HG02885 (cell line): ENCODE data around the gene NFIA.

Experiments
- ATAC-seq: cut with Tn5 transposase; IDR thresholded peaks from one replicate; pipeline ENCODE4 v1.9.1; 2021; ENCODE audit warnings: mild to moderate bottlenecking; ENCODE audit not compliant: unreplicated experiment, poor library complexity

NFIA gene

DNA sequence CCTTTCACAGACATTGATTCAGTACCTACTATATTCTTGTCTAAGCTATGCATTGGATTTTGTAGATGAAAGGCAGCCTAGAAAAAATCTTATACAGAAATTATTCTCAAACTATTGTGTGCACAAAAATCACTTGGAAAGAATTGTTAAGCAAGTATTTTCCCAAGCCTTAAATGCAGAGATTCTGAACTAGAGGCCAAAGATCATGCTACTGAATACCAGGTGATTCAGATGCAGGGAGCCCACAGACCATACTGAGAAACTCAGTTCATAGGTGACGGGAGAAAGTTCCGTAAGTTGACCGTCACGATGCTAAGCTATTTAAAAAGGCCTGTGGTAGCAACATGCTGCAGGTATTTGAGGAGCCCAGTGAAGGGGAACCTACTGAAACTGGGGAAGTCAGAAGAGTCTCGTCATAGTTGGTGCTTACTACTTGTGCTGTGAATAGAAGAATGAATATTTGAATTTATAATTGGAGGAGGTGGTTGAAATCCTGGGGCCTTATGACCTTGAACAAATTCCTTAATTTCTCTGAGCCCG, 150.8 kb downstream of the NFIA start:
- ATAC-seq: no peak

DNA sequence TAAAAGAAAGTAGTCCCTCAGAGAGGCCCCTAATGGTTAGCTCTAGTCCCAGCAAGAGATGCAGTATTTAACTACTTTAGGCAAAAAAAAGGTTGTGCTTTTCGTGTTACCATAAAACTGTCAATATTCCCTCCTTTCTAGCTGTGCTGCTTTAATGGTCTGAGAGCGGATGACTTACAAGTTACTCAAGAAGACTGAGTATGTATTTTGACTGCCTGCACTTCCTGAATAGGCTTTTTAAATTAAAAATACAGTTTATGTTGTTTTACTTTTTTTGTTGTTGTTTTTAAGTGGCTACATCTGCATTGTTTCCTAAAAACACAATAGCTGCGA, 152.2 kb downstream of the NFIA start:
- ATAC-seq: no peak

DNA sequence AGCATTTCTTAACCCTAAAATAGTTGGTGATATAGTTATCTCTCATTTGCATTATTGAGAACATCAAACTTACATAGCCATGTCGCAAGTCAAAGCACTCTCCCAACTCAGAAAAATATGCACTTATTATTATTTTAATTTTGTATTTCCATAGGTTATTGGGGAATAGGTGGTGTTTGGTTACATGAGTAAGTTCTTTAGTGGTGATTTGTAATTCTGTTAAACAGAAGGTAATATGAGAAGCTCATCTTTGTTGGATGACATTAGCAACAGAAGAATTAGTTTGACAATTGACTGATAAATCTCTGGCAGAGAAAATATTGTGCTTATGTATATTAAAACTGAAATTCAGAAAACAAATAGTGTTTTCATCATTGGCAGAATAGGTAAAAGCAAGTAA, 154.8 kb downstream of the NFIA start:
- ATAC-seq: no peak

DNA sequence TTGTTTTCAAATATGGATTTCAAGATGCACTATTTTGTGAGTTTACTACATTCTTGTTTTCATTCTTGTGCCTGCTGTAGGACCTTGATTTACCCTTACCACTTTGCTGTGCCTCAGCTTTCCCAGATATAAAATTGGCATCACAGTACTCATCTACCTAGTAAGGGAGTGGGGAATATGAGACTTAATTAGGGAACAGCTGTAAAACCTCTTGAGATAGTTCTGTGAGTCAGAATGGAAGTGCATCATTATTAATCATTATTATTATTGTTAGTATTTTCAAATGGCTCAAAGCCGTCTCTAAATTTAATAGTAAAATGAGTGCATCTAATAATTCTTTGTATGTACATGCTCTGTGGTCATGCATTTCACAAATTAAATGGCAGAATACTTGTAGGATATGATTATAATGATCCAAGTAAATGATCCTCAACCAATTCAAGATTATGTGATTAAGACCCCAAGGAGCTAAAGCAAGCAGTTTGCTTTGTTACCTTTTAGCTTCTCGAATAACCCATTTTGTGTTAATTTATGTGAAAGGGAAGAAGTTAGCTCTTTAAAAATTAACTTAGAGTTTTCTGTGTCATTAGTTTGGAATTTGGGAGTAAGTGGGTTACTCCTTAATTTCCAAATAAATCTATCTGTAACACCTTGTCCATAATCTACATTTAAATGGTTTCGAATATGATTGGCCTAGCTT, 155.4 kb downstream of the NFIA start:
- ATAC-seq: no peak

DNA sequence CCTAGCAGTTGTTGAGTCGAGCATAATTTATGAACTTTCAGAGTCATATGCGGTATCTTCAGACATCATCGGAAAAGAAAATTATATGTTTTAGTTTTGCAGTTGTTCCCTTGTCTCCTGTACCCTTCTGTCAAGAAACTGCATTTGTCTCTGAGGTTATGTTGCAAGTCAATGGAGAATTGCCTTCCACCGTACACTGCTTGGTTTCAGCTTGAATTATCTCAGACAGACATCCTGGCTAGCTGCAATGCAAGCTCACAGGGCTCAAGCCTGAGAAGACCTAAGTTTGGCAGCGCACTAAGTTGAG, 156.0 kb downstream of the NFIA start:
- ATAC-seq: no peak

DNA sequence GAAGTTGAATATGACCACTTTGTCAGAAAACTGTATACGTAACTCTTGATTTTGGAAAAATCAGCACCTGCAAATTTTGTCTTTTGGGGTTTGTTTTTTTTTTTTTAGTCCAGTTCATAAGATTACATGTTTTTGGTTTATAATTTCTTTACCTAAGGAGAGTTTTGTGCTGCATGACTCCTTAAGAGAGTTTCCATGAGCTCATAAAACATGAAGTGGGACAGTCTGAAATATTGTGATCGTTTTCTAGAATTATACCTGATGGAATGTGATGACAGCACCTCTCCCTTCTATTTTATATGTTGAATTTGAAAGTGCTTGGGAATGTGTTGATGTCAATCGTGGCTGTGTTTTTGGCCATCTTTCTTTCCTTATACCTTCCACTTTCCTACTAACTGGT, 158.5 kb downstream of the NFIA start:
- no peak for ATAC-seq

DNA sequence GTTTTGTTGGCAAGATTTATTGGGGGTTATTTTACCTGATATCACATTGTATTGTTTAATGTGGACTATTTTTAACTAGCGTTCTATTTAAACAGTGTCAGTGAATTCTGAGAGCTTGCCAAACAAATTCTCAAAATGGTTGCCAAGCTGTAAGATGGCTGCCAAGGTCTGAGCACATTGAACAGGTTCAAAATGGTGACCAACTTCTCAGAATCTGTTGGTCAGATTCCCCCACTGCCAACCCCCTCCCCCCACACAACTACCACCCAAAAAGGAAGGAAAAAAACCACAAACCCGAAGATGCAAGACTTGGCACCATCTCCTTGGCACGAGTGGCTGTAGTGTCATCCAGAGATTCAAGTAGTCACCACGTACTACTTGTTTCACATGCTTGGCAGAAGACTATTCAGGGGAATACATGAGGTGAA, 159.1 kb downstream of the NFIA start:
- no peak for ATAC-seq

DNA sequence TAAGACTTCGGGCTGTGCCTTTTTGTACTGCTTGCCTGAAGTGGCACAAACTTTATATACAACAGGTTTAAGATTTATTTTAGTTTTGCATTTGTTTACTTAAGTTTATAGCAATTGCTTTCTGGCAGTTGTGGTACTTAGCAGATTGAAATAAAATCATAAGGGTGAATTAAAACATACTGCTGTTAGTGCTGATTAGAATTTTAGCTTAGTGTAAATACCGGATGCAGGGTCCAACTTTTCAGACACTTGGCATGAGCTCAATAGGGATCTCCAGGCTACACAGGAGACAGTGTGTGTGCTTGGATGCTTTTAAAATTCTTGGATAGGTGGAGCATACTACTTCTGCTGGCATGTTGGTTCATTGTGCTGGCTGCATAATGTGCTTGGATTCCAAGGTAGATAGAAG, 159.6 kb downstream of the NFIA start:
- no peak for ATAC-seq

DNA sequence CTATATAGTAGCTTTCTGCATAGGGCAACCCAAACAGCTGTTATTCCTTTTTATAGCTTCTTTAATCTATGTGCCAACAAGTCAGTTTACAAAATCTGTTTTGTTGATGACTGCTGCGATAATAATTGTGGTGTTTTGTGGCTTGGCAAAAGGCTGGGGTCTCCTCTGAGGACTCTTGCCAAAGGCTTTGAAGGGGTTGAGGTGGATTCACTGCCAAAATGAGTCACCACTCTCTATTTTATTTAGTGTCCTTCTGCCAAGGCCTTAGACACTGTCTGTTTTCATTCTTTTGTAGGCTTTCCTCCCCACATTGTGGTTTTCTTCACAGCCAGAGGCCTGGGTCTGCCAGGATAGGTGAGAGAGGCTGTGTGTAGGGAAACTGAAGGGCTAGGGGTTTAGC, 161.8 kb downstream of the NFIA start:
- no peak for ATAC-seq

DNA sequence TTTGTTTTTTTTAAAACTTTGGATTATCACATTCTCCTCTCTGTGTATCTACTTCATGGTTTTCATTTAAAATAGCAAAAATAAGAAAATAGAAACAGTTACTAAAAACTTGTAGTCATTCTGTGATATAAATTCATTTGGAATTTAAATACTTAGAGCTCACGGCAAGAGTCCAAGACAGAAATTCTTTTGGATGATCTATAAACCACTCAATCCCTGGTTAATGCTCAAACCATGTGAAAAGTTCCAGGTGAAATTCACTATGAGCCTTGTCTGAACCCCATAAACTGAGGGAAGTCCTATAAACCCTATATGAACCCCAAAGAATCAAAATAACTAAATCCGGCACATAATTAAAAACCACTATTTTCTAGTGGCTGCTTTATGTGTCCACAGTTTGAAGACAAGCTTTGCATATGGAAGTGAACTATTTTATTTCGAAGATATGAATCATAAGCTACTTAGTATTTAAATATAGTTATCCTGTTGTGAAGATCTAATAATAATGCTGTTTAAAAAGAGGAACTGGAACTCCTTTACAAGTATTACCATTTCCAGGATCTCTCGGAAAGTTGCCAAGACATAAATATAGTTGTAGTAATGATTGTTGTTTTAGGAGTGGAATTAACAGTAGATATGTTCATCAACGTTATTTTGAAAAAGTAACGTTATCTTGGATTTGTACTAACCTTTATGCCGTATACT, 163.5 kb downstream of the NFIA start:
- ATAC-seq: no peak

DNA sequence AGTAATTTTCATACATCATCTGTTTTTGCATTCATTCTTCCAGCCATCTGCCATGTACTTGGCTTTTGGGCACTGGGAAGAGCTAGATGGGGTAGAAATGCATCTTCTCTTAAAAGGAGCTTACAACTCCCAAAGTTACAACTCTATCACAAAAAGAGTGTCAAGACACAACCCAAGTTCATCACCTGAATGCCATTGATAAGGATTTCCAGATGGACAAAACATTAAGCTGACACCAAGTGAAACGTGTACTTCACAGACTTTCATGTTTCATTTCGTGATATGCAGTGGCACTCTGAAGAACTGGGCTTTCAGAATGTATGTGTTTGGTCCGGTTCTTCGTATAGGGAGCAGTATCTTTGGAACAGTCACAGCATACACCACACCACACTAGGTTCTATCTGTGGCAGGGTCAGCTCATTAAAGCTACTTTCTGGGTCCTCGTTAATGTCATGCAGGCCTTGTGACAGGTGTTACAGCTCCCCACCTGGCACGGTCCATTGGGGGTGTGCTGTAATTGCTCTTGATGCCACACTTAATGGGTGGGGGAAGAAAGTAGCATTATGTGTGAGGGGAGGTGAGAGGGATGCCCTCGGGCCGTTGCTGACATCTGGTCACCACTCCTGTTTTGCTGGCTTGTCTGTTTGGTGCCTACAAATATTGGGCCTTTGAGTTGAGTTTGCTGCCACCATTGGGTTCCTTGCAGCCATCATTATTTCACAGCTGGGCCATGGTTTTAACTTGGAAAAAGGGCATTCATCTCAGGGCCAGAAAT, 164.9 kb downstream of the NFIA start:
- ATAC-seq: no peak

DNA sequence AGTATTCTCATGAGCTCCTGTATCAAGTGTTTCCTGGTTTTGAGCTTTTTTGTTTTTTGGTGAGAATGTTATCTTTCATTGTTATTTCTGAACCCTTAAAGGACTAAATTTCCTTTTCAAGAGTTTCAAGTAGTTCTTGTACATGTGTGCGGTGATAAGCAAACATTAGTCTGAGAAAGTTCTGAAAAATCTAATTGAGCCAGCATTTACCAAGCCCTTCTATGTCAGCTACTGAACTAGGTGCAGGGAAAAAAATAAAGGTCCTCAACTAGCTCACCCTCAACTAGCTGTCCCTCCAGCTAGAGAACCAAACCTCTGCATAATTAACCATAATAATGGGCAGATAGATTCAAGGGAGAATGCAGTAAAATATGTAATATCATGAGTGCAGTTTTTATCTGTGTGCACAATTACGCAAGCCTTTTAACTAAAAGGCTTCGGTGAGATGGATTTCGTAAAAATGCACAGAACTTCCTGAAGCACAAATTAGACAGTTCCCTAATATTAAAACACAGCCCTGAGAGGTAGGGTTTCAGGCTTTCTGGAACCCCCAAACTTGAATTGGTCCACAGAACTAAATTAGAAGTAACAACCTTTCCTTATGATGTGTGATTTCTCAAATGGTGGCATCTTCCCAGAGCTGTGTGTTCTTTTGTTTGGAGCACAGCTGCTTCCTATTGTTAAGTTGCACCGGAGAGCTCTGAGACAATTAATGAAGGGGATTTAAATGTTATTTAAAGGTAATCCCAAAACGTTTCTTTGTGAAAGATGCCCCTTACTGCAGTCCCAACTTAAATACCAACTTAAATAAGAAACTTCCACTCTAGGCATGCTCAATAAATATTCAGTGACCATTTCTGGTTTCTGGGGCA, 165.8 kb downstream of the NFIA start:
- ATAC-seq: no peak

DNA sequence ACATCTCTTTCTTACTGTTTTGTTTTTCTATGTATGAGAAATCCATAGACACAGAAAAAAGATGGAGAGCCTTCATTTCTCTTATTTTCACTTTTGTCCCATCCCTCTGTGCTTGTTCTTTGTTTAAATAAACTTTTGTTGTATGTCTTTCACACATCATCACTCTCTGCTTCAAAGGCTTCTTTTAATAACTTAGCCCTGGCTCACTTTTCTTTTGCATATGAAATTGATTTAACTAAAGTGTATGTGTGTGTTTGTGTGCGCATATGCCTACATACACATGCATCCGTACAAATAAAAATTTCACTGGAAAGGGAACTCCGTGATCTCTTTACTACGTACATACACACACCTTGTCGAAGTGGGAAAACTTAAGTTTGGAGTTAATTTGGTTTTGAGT, 168.6 kb downstream of the NFIA start:
- no peak for ATAC-seq

DNA sequence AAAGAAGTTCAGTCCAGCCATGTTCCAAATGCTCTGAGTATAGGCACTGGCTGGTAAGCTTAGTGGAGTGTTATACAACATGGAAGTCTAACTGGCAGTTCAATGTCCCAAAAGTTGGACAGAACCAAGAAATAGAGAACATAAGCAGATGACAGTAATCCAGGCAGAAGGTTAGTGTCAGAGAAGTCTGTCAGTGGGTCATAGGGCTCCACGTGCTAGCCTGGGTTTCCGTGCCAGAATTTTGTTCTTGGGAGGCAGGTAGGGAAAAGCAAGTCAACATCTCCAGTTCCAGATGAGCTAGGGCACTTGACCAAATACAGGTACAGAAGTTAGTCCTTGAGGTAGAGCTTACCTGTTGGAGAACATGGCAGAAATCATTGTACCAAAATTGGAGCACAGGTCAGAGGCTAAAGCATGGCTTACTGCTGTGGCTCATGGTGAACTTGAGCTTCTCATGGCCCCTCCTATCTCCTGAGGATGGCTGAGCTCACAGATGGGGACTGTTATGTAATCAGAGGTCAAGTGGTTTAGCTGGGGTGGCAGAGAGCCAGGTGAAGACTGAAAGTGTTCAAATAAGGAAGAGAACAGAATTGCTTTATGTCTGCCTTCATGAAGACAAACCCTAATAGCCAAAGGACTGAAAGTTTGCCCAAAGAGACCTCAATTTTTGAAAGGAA, 170.8 kb downstream of the NFIA start:
- ATAC-seq: no peak

DNA sequence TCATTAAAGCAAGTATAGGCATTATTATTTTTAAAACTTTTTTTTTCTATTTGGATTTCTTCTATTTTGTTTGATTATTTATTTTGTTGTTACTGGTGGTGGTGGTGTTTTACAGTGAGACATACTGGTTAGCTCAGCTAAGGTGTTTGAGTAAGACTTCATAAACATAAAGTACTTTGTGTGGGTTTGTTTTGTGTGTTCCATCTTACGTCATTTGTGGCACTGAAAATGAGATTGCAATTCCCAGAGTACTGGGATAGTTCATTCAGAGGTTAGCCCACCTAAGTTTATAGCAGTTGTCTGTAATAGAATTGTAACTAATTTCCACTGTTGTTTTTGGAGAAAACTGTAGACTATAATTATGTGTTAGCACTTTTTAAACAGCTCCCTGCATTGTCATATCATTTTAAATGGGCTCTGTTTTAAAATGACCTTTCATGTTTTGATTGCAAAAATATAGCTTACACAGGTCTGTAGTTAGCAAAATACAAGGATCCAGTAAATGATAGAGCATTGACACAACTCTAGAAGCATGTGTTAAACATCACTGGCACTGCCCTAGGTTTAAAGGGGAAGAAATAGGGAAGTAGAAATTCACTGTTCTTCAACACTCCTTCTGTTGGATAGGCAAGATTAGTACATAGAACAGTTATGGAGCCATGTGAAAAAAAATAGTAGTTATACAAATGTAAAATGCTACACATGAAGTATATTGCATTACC, 171.7 kb downstream of the NFIA start:
- ATAC-seq: no peak

DNA sequence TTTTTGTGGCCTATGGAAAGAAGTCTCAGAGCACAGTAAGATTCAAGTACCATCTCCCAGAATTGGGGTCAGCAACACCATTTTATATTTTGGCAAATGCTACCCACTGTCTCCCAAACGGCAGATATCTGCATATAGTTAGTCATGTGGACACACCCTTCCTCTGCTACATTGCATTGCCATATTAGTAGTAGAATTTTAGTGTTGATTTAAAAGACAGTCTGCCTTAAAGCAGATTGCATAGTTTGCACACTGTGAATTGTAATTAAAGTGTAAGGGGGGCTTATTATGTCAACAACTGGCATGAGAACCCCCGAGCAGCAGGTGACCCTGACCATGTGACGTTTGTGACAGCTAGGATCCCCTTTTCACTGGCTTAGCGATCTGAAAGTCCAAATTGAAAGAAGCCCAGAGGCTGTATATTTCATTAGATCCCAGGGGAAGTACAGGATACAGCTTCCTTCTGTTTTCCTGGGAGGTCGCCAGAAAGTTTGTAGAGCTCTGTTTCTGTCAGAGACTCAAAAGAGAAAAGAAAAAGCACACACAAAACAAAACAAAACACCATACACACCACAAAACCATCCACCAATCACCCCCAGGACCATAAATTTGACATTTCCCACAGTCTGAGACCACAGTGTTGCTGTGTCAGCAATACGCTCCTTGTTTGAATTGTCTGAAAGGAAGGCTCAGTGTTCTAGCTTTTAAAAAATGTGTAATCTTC, 172.4 kb downstream of the NFIA start:
- ATAC-seq: no peak

DNA sequence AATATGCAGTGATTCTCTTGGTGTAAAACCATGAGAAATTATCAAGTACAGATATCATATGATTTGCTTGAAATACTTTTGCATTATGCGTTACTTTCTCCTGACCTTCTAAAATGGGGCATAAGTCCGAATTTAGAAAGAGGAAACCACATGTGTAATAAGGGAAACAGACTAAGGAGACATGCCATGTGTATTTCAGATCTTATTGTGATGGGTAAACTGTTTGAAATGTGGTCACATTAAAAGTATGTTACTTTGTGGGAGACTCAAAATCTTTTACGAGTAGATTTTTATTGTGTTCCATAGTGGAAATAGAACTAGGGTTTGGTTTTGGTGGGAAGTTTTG, 173.0 kb downstream of the NFIA start:
- no peak for ATAC-seq

DNA sequence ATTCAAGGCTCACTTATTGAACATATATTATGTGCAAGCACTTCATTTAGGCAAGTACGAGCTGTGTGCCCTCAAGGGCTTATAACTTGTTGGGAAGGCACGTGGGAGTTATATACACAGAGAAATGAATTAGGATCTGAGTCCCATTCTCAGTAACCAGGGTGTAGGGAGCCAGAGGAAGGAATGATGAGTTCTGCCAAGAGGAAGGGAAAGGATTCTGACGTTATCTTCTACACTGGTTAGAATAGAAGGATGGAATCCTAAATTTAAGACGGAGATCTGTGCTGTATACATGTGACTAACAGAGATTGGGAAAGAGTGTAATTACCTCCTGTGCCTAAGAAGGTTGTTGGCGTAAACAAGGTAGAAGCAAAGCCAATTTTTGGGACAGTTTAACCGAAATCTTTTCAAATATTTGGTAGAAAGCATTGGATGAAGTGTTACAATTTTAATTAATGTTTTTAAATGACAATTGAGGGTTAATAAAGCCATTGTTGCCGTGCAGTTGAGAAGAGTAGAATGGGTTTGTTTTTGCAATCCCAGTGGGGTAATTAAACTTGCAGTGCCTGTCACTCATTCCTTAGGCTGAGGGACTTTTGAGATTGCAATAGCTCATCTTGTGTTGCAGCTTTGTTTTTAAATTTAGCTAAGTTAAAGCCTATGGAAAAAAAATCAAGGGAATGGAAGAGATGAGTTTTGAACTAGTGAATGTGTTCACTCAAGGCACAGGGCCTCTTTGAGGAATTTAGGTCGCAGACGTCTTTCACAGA, 177.2 kb downstream of the NFIA start:
- no peak for ATAC-seq
